ENCODE results near the gene C16orf95. TPM values are rescaled to one million over a fixed set of nuclear protein-coding genes. Genes with fewer than 3 reads are reported as not detected.
"Not testable (repeated sequence)": the region's sequence is repeated elsewhere in the genome, so short reads cannot be mapped to it uniquely, and the experiment has no call there.

The C16orf95 gene
- total RNA-seq, 1 donor: 3.0 TPM

DNA sequence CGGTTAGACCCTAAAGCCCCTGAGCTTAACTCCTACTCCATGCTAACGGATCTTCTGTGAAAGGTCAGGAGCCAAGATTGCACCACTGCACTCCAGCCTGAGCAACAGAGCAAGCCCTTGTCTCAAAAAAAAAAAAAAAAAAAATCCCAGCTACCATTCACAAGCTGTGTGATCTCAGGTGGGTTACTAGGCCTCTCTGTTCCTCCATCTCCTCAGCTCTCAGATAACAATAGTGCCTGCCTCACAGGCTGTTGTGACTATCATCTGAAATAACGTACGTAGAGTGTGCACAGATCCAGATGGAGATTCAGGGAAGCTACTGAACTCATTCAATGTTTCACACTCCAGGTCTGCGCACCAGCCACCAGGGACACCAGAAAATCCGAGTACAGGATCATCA, 57.8 kb downstream of the C16orf95 start:
- DNase-seq (ENCODE audit: low read depth in 2 of 3, low spot score in 2 of 3): no peak

DNA sequence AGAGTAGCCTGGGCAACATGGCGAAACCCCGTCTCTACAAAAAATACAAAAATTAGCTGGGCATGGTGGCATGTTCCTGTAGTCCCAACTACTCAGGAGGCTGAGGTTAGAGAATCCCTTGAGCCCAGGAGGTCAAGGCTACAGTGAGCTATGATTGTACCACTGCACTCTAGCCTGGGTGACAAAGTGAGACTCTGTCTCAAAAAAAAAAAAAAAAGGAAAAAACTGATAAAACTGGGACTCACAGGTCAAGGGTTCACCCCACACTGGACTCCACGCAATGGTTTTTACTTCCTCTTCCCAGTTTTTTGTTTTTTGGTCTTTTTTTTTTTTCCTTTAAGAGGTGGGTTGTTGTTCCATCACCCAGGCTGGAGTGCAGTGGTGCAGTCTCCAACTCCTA, 58.5 kb downstream of the C16orf95 start:
- DNase-seq (ENCODE audit: low read depth in 2 of 3, low spot score in 2 of 3): not testable (repeated sequence)

DNA sequence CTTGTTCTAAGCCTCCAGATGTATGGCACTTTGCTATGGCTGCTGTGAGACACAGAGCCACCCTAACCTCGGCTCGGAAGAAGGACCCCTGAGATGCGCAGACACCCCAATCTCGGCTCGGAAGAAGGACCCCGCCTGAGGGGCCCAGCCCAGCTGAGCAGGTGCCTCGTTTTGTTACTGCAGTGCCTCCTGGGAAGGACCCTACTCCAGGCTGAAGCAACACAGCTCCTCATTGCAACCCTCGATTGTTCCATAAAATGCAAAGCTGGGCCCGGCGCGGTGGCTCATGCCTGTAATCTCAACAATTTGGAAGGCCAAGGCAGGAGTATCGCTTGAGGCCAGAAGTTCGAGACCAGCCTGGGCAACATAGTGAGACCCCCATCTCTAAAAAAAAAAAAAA, 61.3 kb downstream of the C16orf95 start:
- DNase-seq (ENCODE audit: low read depth in 2 of 3, low spot score in 2 of 3): no peak

DNA sequence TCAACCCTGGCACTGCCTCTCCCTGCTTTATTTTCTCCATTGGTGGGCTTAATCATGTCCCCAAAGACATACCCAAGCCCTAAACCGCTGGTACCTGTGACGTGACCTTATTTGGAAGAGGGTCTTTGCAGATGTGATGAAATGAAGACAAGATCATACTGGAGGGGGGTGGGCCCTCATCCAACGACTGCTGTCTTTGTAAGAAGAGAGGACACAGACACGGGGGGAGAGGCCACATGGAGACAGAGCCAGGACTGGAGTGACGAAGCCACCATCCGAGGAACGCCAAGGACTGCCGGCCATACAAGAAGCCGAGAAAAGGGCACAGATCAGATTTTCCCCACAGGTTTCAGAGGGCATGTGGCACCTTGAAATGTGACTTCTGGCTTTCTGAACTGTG, 62.5 kb downstream of the C16orf95 start:
- no peak for DNase-seq (ENCODE audit: low read depth in 2 of 3, low spot score in 2 of 3)

DNA sequence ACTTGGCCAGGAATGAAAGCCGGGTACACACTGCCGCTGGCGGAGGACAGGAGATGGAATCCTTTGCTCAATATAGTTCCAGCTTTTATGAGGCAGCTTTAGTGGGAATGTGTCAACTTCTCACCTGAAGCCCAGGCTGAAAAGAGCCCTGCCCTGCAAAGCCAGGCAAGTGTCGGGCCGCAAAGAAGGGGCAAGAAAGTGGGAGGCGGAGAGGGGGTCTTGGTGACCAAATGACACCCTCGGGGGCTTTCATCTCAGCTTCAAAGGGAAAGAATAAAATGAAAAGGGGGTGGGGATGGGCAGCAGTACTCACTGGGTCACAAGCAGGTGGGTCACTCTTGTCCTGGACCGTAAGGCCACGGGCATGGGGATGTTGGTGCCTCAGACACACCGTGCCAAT, 62.9 kb downstream of the C16orf95 start:
- no peak for DNase-seq (ENCODE audit: low read depth in 2 of 3, low spot score in 2 of 3)

DNA sequence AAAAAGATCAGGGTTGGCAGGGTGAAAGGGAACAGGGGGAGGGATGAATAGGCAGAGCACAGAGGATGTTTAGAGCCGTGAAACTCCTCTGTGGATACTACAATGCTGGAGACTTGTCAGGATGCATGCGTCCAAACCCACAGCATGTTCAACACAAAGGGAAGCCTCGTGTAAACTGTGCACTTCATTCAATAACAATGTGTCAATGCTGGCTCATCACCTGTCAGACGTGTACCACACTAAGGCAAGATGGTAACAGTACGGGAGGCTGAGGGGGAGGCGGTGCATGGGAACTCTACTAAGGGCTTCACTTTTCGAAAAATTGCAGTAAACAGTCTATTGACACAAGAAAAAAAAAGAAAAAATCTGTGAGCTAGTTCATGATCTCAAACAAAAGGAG, 63.7 kb downstream of the C16orf95 start:
- no peak for DNase-seq (ENCODE audit: low read depth in 2 of 3, low spot score in 2 of 3)

Small RNA genes within 50 kb of the gene (small RNA-seq; reads per million reads assigned to genes)
- gene AC010531.2: not detected

Other genes starting within 250 kb of the C16orf95 start
- 21.3 TPM for gene FBXO31, start 66.4 kb upstream of the C16orf95 start, total RNA-seq
- 26.4 TPM for gene MAP1LC3B, start 74.9 kb upstream of the C16orf95 start, total RNA-seq
- gene ZCCHC14, start 175.6 kb upstream of the C16orf95 start, total RNA-seq: 7.0 TPM

Data from hematopoietic multipotent progenitor cell (in vitro differentiated cells).